GM18858 (cell line): ENCODE data around the gene EYS.
"Not testable (repeated sequence)": the region's sequence is repeated elsewhere in the genome, so short reads cannot be mapped to it uniquely, and the experiment has no call there.

Source experiments
- ATAC-seq: cut with Tn5 transposase; IDR thresholded peaks from one replicate; pipeline ENCODE4 v1.9.1; 2021; ENCODE audit not compliant: unreplicated experiment

Gene EYS

GRCh38 chr6:65113581-65113980, 593.4 kb downstream of the EYS start:
- ATAC-seq: no peak

- ATAC-seq: no peak
Measured at GRCh38 chr6:65112435-65112834, 594.6 kb downstream of the EYS start.

- no peak for ATAC-seq
Measured at GRCh38 chr6:65110031-65110430, 597.0 kb downstream of the EYS start.

GRCh38 chr6:65098349-65098748, 608.7 kb downstream of the EYS start:
- ATAC-seq: no peak

GRCh38 chr6:65091561-65091960, 615.5 kb downstream of the EYS start:
- ATAC-seq: no peak

- no peak for ATAC-seq
Measured at GRCh38 chr6:65088575-65088974, 618.5 kb downstream of the EYS start.

- ATAC-seq: no peak
Measured at GRCh38 chr6:65081756-65082155, 625.3 kb downstream of the EYS start.

- ATAC-seq: no peak
Measured at GRCh38 chr6:65075705-65076230, 631.3 kb downstream of the EYS start.

GRCh38 chr6:65072500-65072899, 634.5 kb downstream of the EYS start:
- no peak for ATAC-seq

GRCh38 chr6:65071480-65071879, 635.5 kb downstream of the EYS start:
- ATAC-seq: no peak

GRCh38 chr6:65064844-65065243, 642.2 kb downstream of the EYS start:
- no peak for ATAC-seq

GRCh38 chr6:65059568-65059967, 647.5 kb downstream of the EYS start:
- ATAC-seq: no peak

- no peak for ATAC-seq
Measured at GRCh38 chr6:65055545-65055944, 651.5 kb downstream of the EYS start.

GRCh38 chr6:65052626-65053025, 654.4 kb downstream of the EYS start:
- no peak for ATAC-seq

- no peak for ATAC-seq
Measured at GRCh38 chr6:65045801-65046200, 661.2 kb downstream of the EYS start.

GRCh38 chr6:65014006-65014405, 693.0 kb downstream of the EYS start:
- ATAC-seq: no peak

- no peak for ATAC-seq
Measured at GRCh38 chr6:65006788-65007187, 700.2 kb downstream of the EYS start.

GRCh38 chr6:65004283-65004682, 702.7 kb downstream of the EYS start:
- no peak for ATAC-seq

GRCh38 chr6:65002882-65003281, 704.1 kb downstream of the EYS start:
- ATAC-seq: not testable (repeated sequence)

GRCh38 chr6:65000815-65001214, 706.2 kb downstream of the EYS start:
- ATAC-seq: no peak

- ATAC-seq: no peak
Measured at GRCh38 chr6:64998204-64998603, 708.8 kb downstream of the EYS start.

GRCh38 chr6:64996301-64996700, 710.7 kb downstream of the EYS start:
- ATAC-seq: no peak

- no peak for ATAC-seq
Measured at GRCh38 chr6:64990652-64991304, 716.2 kb downstream of the EYS start.
